Colon (tissue), 2 donors: Measurements from ENCODE around the gene HRH3.

Source experiments
- FAIRE-seq: peaks from 2 replicates; lab custom pipeline; 2012; peaks lifted over from hg19 to GRCh38; lab: Jason Lieb, UNC
- donor health status: control.
- donor health status: control.

The HRH3 gene

GRCh38 chr20:62197801-62198200 lies 22.3 kb downstream of the HRH3 start:
- no peak for FAIRE-seq

GRCh38 chr20:62197311-62197710 lies 22.8 kb downstream of the HRH3 start:
- no peak for FAIRE-seq

GRCh38 chr20:62196286-62196685 lies 23.8 kb downstream of the HRH3 start:
- no peak for FAIRE-seq

GRCh38 chr20:62195736-62196135 lies 24.3 kb downstream of the HRH3 start:
- no peak for FAIRE-seq

GRCh38 chr20:62195075-62195405 lies 25.0 kb downstream of the HRH3 start:
- FAIRE-seq = no peak

GRCh38 chr20:62193079-62194025 lies 26.7 kb downstream of the HRH3 start:
- no peak for FAIRE-seq

GRCh38 chr20:62192635-62193034 lies 27.4 kb downstream of the HRH3 start:
- FAIRE-seq = no peak

- no peak for FAIRE-seq
Measured at GRCh38 chr20:62191781-62192559, 28.1 kb downstream of the HRH3 start.

GRCh38 chr20:62190639-62191411 lies 29.3 kb downstream of the HRH3 start:
- FAIRE-seq = no peak

GRCh38 chr20:62186887-62187866 lies 32.9 kb downstream of the HRH3 start:
- no peak for FAIRE-seq

- no peak for FAIRE-seq
Measured at GRCh38 chr20:62186096-62186426, 34.0 kb downstream of the HRH3 start.

- FAIRE-seq = no peak
Measured at GRCh38 chr20:62183426-62184142, 36.5 kb downstream of the HRH3 start.

GRCh38 chr20:62182469-62183425 lies 37.3 kb downstream of the HRH3 start, which contains the start of gene MTG2:
TSS of gene MTG2 (plus strand) at chr20:62183028. CDS start at chr20:62193421, 10,393 bp downstream.
- no peak for FAIRE-seq

- FAIRE-seq = no peak
Measured at GRCh38 chr20:62181808-62182207, 38.3 kb downstream of the HRH3 start.

- no peak for FAIRE-seq
Measured at GRCh38 chr20:62179162-62179504, 40.9 kb downstream of the HRH3 start.

GRCh38 chr20:62178316-62179161 lies 41.5 kb downstream of the HRH3 start:
- no peak for FAIRE-seq

GRCh38 chr20:62177307-62177706 lies 42.8 kb downstream of the HRH3 start:
- FAIRE-seq = no peak

GRCh38 chr20:62176866-62177265 lies 43.2 kb downstream of the HRH3 start:
- no peak for FAIRE-seq

GRCh38 chr20:62175711-62176110 lies 44.4 kb downstream of the HRH3 start:
- FAIRE-seq = no peak
